NT2/D1 (cell line): Measurements from ENCODE around the gene COX6A2.

Experiments used
- DNase-seq: peaks from one replicate; pipeline ENCODE4 v3.0.0-alpha.2; 2011; ENCODE audit warnings: low read depth, low spot score
- H3K27me3 ChIP-seq: 2 replicates; pipeline ENCODE4 v1.6.0; 2011; ENCODE audit warnings: mild to moderate bottlenecking; ENCODE audit not compliant: insufficient read length, insufficient read depth
- H3K36me3 ChIP-seq: 2 replicates; pipeline ENCODE4 v1.6.1; 2011; ENCODE audit warnings: mild to moderate bottlenecking, low read length, mixed read lengths; ENCODE audit not compliant: insufficient read depth, insufficient read length
- H3K4me1 ChIP-seq: 2 replicates; pipeline ENCODE4 v1.5.1; 2011; ENCODE audit not compliant: insufficient read depth, insufficient read length
- H3K4me3 ChIP-seq: 2 replicates; pipeline ENCODE4 v1.5.1; 2011; ENCODE audit warnings: low read depth; ENCODE audit not compliant: insufficient read length
- H3K9ac ChIP-seq: 2 replicates; pipeline ENCODE4 v1.6.0; 2011; ENCODE audit warnings: low read depth; ENCODE audit not compliant: insufficient read length
- H3K9me3 ChIP-seq: 2 replicates; pipeline ENCODE4 v1.5.1; 2011; ENCODE audit warnings: mild to moderate bottlenecking, low read length; ENCODE audit not compliant: insufficient read depth
- SUZ12 ChIP-seq: IDR thresholded peaks from 2 replicates; pipeline ENCODE4 v1.6.1; 2011; ENCODE audit not compliant: insufficient read length, insufficient read depth; ENCODE audit errors: extremely low read depth
- YY1 ChIP-seq: IDR thresholded peaks from 2 replicates; pipeline ENCODE4 v1.6.1; 2011; ENCODE audit not compliant: insufficient read length, insufficient read depth
- ZNF274 ChIP-seq: IDR thresholded peaks from 2 replicates; pipeline ENCODE4 v1.6.1; 2011; ENCODE audit warnings: mild to moderate bottlenecking, low read depth, low read length

The COX6A2 gene

DNA sequence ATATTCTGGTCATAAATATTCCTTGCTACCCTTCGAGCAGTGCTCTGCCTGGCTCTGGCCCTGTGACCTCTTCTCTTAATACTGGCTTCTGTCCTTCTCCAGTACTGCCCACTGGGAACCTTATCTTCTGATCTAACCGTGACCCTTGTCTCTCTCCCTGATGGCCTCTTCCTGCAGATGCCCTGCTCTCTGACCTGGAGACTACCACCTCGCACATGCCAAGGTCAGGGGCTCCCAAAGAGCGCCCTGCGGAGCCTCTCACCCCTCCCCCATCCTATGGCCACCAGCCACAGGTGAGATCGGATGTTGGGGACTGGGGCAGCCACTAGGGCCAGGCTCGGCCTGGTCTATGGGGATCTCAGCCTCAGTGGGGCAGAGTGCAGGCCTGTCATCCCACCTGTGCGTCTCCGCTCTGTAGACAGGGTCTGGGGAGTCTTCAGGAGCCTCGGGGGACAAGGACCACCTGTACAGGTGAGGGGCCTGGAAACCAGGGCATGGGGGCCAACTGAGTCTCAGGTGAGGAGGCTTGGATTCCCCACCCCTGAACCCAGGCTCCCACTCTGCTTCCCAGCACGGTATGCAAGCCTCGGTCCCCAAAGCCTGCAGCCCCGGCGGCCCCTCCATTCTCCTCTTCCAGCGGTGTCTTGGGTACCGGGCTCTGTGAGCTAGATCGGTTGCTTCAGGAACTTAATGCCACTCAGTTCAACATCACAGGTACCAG, 45.3 kb upstream of the COX6A2 start:
- Histone ChIP-seq H3K4me1 (peaks cover 16% of the 10 kb centered on the region), H3K9ac (no peak overlapping the region), H3K36me3 (peaks cover 39% of the 10 kb centered on the region), H3K27me3 (peaks cover 34% of the 10 kb centered on the region), H3K4me3 (no peak overlapping the region), H3K9me3 (no peaks in the 10 kb centered on the region; the same call in 1 of the 2 replicates)
- TF ChIP-seq ZNF274: no peak
- no peak for TF ChIP-seq YY1
- no peak for TF ChIP-seq SUZ12
- DNase-seq: no peak

GRCh38 chr16:31472709-31473203, 44.6 kb upstream of the COX6A2 start:
- Histone ChIP-seq H3K9me3 (no peaks in the 10 kb centered on the region; the same call in 1 of the 2 replicates), H3K9ac (peak overlapping the region; percentile 76), H3K4me3 (peak overlapping the region; percentile 59)

DNA sequence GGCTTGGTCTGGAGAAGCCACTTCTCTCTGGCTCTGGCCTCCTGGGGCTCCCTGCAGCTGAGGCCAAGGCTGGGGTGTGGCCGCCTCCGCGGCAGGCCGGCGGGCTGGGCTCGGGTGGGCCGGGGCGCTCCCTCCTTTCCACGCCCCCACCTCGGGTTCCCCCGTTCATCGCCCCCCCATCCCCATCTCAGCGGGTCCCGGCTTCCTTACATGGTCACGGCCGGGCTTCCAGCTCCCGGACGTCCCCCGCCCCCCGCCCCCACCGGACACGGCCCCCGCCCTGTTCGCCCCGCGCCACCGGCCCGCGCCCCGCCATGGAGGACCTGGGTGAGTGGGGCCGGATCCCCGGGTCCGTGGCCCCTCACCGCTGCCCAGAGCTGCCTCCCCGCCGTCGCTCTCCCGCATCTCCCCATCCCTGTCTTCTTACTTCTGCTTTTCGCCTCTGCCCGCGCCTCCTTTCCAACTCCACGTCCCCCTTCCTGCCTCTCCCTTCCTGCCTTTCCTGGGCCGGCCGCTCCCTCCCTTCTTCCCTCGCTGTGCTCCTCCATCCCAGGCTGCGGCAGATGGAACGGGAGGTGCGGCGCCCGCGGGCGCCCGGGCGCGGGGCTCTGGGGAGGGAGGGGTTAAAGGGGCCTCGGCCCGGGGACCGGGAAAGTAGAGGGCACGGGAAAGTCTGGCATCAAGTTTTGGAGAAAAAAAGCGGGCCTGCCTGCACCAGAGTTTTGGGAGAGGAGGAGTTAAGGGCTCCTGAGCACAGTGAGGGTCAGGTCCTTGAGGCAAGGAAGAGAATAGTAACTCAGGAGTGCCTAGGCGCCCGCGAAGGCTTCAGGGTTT, 43.9 kb upstream of the COX6A2 start, which contains the start of gene TGFB1I1:
TGFB1I1 (plus strand) TSS at position 278 of the 834 bp plus-strand sequence; CDS start at position 315, 37 bp downstream.
- no peaks in the 10 kb centered on the region; the same call in 1 of the 2 replicates for H3K9me3 ChIP-seq
- peak within 1 kb of the TSS; percentile 76 for H3K9ac ChIP-seq
- peaks cover 31% of the 10 kb centered on the region for H3K36me3 ChIP-seq
- peaks cover 34% of the 10 kb centered on the region for H3K27me3 ChIP-seq
- H3K4me1 ChIP-seq: peaks cover 12% of the 10 kb centered on the region
- peak within 1 kb of the TSS; percentile 59 for H3K4me3 ChIP-seq
- DNase-seq: no peak
- no peak for TF ChIP-seq ZNF274
- no peak for TF ChIP-seq SUZ12
- no peak for TF ChIP-seq YY1

More at GRCh38 chr16:31472709-31473203, 44.6 kb upstream of the COX6A2 start:
- Histone ChIP-seq H3K36me3 (peaks cover 33% of the 10 kb centered on the region), H3K27me3 (peaks cover 34% of the 10 kb centered on the region), H3K4me1 (peaks cover 12% of the 10 kb centered on the region)
- no peak for TF ChIP-seq SUZ12
- TF ChIP-seq YY1: no peak
- no peak for TF ChIP-seq ZNF274
- DNase-seq: no peak

DNA sequence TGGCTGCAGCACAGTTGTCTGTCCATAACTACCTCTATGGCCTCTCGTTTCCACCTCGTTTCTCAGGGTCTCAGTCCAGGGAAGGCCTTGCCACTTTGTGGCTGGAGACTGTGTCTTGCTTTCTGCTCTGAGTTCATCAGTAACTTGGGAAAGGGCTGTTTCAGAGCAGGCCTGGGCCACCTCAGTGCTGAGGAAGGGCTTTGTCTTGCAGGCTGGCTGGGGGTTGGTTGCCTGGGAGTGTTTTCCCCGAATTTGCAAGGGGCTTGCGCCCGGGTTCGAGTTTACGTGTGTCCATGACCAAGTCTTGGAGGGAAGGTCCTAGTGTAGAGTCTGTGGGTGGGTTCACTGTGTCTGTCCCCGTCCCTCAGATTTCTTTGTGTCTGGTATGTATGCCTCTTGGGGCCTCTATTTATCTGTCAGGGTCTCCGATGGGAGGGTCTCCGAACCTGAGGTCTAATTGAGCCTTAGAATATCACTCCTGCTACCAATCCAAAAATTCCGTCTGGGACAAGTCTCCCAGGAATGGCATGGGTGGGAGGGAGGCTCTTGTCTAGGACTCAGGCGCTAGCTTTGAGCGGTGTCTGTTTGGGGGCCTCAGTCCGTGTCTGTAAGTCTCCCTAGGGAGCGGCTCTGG, 43.2 kb upstream of the COX6A2 start:
- Histone ChIP-seq H3K4me3 (peak overlapping the region; percentile 43), H3K4me1 (peaks cover 12% of the 10 kb centered on the region), H3K9ac (peak overlapping the region; percentile 65), H3K36me3 (peaks cover 38% of the 10 kb centered on the region), H3K9me3 (no peaks in the 10 kb centered on the region; the same call in 1 of the 2 replicates), H3K27me3 (peaks cover 34% of the 10 kb centered on the region)
- DNase-seq: no peak
- TF ChIP-seq ZNF274: no peak
- TF ChIP-seq YY1: no peak
- no peak for TF ChIP-seq SUZ12

- Histone ChIP-seq H3K4me1 (peaks cover 8% of the 10 kb centered on the region), H3K4me3 (no peak overlapping the region), H3K27me3 (peaks cover 26% of the 10 kb centered on the region), H3K9me3 (no peaks in the 10 kb centered on the region; the same call in 1 of the 2 replicates), H3K36me3 (peaks cover 44% of the 10 kb centered on the region), H3K9ac (no peak overlapping the region)
- TF ChIP-seq ZNF274 (no peak), YY1 (no peak), SUZ12 (no peak)
- DNase-seq: no peak
Observed at GRCh38 chr16:31470615-31471014, 42.5 kb upstream of the COX6A2 start.

GRCh38 chr16:31467858-31468257, 39.7 kb upstream of the COX6A2 start:
- Histone ChIP-seq H3K36me3 (peaks cover 43% of the 10 kb centered on the region), H3K27me3 (peaks cover 8% of the 10 kb centered on the region), H3K4me1 (peaks cover 4% of the 10 kb centered on the region), H3K9ac (no peak overlapping the region), H3K4me3 (no peak overlapping the region), H3K9me3 (no peaks in the 10 kb centered on the region; the same call in 1 of the 2 replicates)
- DNase-seq: no peak
- no peak for TF ChIP-seq SUZ12
- TF ChIP-seq YY1: no peak
- no peak for TF ChIP-seq ZNF274
